Thyroid gland (tissue), 4 donors: ENCODE data around the gene NKD1. TPM values are rescaled to one million over a fixed set of nuclear protein-coding genes. Genes with fewer than 3 reads are reported as not detected.

ENCODE experiments used
- DNase-seq, 2 donors: peaks; one replicate each; pipeline ENCODE4 v3.0.0-alpha.2; 2019
- H3K27ac ChIP-seq, 3 donors: fragments of 200-600 bp; sonication (generic); 1 replicate in 2 of 3; 2 replicates in 1 of 3; pipeline ENCODE4 v1.5.1; 2016 to 2019; ENCODE audit warnings: mild to moderate bottlenecking in 1 of 3, moderate library complexity in 1 of 3
- H3K27me3 ChIP-seq: fragments of 200-600 bp; sonication (generic); one replicate; pipeline ENCODE4 v1.5.1; 2019
- H3K36me3 ChIP-seq, 2 donors: fragments of 200-600 bp; sonication (generic); one replicate each; pipeline ENCODE4 v1.5.1; 2016 to 2019
- H3K4me1 ChIP-seq, 2 donors: fragments of 200-600 bp; sonication (generic); one replicate each; pipeline ENCODE4 v1.5.1; 2017 to 2019
- H3K4me3 ChIP-seq, 3 donors: fragments of 200-600 bp; sonication (generic); replicated peaks in 1 of 3; 1 replicate in 2 of 3; 2 replicates in 1 of 3; pipeline ENCODE4 v1.5.1; 2016; ENCODE audit warnings: mild to moderate bottlenecking in 1 of 3
- H3K9me3 ChIP-seq: fragments of 200-600 bp; sonication (generic); one replicate; pipeline ENCODE4 v1.5.1; 2017
- POLR2A ChIP-seq, 2 donors: fragments of 450-650 bp; IDR thresholded peaks; one replicate each; pipeline ENCODE4 v1.6.1; 2017; ENCODE audit warnings: antibody characterized with exemption in 2 of 2, mild to moderate bottlenecking in 2 of 2, moderate library complexity in 1 of 2
- WGBS, 2 donors: methylation state at CpG; one replicate each; pipeline ENCODE4 v1.1.5; 2017; 5-methylcytosine and 5-hydroxymethylcytosine counted together
- intact Hi-C: fragments of 100-400 bp; cut with DNase I; formaldehyde crosslinking; loops from one replicate; pipeline ENCODE4 v1.15.1; 2023
- total RNA-seq, 4 donors: library from RNA; depleted of rRNA; stranded (reverse); fragments of >200 nt; gene quantifications; one replicate each; pipeline ENCODE4 v1.2.3, GENCODE V29; 2016
- TF ChIP-seq, protein P1 (sequence below), 6 experiments: fragments of 200-600 bp in 3 of 6; fragments of 450-650 bp in 3 of 6; sonication (generic) in 3 of 6; IDR thresholded peaks; one replicate each; pipeline ENCODE4 v1.5.1; 2016 to 2019; ENCODE audit warnings: antibody characterized with exemption in 6 of 6, mild to moderate bottlenecking in 2 of 6, inconsistent platforms in 1 of 6, moderate library complexity in 1 of 6

The NKD1 gene
- total RNA-seq, 4 donors from 2014 or later, result 0.63 to 13.8 (median 1.1) TPM

DNA sequence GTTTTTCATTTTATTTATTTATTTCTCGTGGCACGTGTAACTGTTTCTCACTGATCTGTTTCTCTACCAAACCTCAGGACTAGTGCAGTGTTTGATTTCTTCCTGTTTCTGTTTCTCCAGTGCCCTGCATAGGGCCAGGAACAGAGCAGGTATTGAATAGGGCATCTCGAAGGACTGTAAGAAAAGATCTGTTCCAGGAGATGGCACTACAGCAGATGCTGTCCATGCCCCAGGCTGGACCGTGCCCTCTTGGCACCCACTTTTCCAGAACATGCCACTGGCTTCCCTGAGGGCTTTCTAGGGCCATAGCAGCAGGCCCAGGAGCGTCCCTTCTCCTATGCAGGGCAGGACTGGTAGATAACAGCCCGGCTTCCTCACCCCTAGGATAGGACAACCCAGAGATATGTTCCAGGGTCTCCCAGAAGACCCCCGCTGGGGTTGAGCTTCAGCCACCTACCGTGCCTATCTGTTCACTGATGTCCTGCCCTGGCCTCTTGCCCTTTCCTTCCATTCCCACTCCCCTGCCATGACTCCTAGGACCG is 128.6 kb downstream of the NKD1 start:
- H3K9me3 ChIP-seq, result no peaks in the 10 kb centered on the region
- H3K4me3 ChIP-seq, result no peak overlapping the region
- no peaks in the 10 kb centered on the region for H3K36me3 ChIP-seq
- DNase-seq, result no peak
- 76 to 82% methylated on average over 9 of the region's 9 CpGs for WGBS, 2 donors
- TF ChIP-seq, protein P1, sequence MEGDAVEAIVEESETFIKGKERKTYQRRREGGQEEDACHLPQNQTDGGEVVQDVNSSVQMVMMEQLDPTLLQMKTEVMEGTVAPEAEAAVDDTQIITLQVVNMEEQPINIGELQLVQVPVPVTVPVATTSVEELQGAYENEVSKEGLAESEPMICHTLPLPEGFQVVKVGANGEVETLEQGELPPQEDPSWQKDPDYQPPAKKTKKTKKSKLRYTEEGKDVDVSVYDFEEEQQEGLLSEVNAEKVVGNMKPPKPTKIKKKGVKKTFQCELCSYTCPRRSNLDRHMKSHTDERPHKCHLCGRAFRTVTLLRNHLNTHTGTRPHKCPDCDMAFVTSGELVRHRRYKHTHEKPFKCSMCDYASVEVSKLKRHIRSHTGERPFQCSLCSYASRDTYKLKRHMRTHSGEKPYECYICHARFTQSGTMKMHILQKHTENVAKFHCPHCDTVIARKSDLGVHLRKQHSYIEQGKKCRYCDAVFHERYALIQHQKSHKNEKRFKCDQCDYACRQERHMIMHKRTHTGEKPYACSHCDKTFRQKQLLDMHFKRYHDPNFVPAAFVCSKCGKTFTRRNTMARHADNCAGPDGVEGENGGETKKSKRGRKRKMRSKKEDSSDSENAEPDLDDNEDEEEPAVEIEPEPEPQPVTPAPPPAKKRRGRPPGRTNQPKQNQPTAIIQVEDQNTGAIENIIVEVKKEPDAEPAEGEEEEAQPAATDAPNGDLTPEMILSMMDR (IDR thresholded peaks at IDR 0.05), result no peak
- no peak for TF ChIP-seq POLR2A (IDR thresholded peaks at IDR 0.05)
- intact Hi-C loops, result loop anchor here (10.0 kb wide), 1 partner anchor 128 kb away; no protein-coding TSS in a partner anchor
- H3K27ac ChIP-seq, result no peak overlapping the region
- no peaks in the 10 kb centered on the region for H3K4me1 ChIP-seq
- H3K27me3 ChIP-seq, result no peaks in the 10 kb centered on the region

DNA sequence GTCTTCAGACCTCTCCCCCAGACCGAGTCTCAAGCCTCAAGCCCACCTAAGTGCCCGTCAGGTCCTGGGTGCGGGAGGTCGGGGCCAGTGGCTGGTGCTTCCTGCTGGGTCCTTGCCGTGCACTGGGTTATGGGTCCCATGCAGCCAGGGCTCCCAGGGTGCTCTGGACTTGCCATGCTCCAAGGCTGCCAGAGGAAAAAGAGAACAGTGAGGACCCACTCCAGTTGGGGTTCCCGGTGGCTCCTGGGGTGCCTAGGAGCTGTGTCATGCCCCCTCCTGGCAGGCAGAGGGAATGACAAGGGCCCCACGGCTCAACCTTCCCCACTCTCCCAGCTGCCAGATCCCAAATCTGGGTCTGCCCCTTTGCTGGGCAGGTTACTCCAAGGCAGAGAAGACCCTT is 129.2 kb downstream of the NKD1 start:
- DNase-seq, result no peak
- no peaks in the 10 kb centered on the region for H3K27me3 ChIP-seq
- H3K9me3 ChIP-seq, result no peaks in the 10 kb centered on the region
- TF ChIP-seq, protein P1 (IDR thresholded peaks at IDR 0.05), result peak in 1 of 6 experiments; percentile 22
- no peak for TF ChIP-seq POLR2A (IDR thresholded peaks at IDR 0.05)
- no peaks in the 10 kb centered on the region for H3K4me1 ChIP-seq
- H3K36me3 ChIP-seq, result no peaks in the 10 kb centered on the region
- H3K4me3 ChIP-seq, result no peak overlapping the region
- intact Hi-C loops, result loop anchor here (10.0 kb wide), 1 partner anchor 127 kb away; no protein-coding TSS in a partner anchor
- H3K27ac ChIP-seq, result no peak overlapping the region
- 79 to 80% methylated on average over 7 of the region's 7 CpGs for WGBS, 2 donors

DNA sequence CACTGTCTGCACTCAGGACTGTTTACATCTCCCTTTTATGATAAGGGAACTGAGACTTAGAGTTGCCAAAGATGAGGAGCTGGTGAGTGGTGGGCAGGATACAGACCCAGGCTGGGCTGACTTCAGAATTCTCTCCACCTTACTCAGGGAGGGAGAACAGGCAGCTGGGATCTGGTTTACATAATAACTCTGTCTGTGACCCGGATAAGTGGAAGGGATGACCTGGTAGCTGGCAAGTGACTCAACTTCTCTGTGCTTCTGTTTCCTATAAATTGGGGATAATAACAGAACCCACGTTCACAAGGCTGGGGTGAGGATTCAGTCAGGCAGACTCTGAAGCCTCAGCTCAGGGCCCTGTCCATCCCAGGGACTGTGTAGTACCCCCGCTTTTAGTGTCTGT is 130.3 kb downstream of the NKD1 start:
- no peak overlapping the region for H3K27ac ChIP-seq
- intact Hi-C loops, result loop anchor here (10.0 kb wide), 1 partner anchor 126 kb away; no protein-coding TSS in a partner anchor
- TF ChIP-seq POLR2A (IDR thresholded peaks at IDR 0.05), result no peak
- TF ChIP-seq, protein P1 (IDR thresholded peaks at IDR 0.05), result no peak
- H3K4me1 ChIP-seq, result no peaks in the 10 kb centered on the region
- no peaks in the 10 kb centered on the region for H3K9me3 ChIP-seq
- H3K36me3 ChIP-seq, result no peaks in the 10 kb centered on the region
- H3K4me3 ChIP-seq, result no peak overlapping the region
- H3K27me3 ChIP-seq, result no peaks in the 10 kb centered on the region
- no peak for DNase-seq
- 71 to 76% methylated on average over 3 of the region's 3 CpGs for WGBS, 2 donors

DNA sequence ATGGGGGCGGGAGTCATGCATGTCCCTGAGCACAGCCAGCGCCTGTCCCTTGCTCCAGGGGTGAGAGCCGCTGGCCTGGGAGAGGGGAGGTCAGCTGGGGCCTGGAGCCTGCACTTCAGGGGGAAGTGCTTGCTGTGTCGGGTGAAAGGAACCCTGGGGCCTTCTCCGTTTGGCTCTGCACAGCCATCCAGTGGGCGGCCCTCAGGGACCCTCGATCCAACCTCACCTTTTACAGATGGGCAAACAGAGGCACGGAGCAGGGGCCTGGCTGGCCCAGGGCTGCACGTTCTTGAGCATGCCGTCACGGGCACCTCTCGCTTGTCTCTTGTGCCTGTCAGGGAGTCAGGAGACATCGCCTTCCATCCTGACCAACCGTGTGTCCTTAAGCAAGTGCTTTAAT is 131.1 kb downstream of the NKD1 start:
- Histone ChIP-seq H3K9me3 (no peaks in the 10 kb centered on the region), H3K27me3 (no peaks in the 10 kb centered on the region), H3K27ac (no peak overlapping the region), H3K4me3 (no peak overlapping the region), H3K36me3 (no peaks in the 10 kb centered on the region), H3K4me1 (no peaks in the 10 kb centered on the region)
- DNase-seq, result no peak
- intact Hi-C loops, result loop anchor here (10.0 kb wide), 1 partner anchor 126 kb away; no protein-coding TSS in a partner anchor
- no peak for TF ChIP-seq POLR2A (IDR thresholded peaks at IDR 0.05)
- TF ChIP-seq, protein P1 (IDR thresholded peaks at IDR 0.05), result no peak
- 81 to 89% methylated on average over 10 to 14 of the region's 14 CpGs for WGBS, 2 donors

DNA sequence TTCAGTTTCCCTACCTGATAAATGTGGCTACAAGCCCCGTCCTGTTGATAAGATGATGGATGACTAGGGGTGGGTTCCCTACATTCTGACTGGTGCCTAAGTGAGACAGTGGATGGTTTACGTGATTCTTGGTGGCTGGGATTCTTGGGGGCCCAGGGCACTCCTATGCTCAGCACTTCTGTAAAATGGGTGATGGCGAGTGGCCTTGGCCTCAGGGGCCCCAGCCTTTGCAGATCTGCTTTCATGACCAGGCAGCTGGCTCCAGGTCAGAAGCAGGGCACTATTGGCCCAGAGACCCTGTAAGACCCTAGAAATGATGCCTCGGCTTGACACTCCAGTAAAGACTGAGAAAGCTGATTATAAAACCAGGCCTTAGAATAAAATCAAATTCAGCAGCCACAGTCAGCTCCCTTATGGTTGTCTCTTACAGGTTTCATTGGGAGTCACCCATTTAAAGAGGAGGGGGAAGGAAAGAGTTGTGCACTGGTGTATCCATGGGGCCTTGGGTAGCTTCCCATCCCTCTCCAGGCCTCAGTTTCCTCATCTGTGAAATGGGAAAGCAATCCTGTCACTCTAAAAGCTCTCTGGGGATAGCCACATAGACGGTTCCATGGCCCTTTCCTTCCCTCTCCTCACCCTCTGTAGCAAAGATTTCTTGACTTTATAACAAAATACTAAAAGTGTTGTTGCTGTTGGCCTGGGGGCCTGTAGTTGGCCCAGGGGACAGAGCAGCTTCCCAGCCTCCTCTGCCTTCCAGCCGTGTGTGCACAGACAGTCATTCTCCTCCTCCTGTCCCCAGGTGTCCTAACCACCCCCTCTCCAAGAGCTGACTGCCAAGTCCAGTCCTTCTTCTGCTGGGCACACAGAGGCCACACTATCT is 131.7 kb downstream of the NKD1 start:
- Histone ChIP-seq H3K27me3 (no peaks in the 10 kb centered on the region), H3K9me3 (no peaks in the 10 kb centered on the region)
- intact Hi-C loops, result loop anchor here (10.0 kb wide), 1 partner anchor 125 kb away; no protein-coding TSS in a partner anchor

More for the DNA sequence above, 131.7 kb downstream of the NKD1 start:
- no peak for DNase-seq
- no peak overlapping the region for H3K27ac ChIP-seq
- H3K4me1 ChIP-seq, result no peaks in the 10 kb centered on the region
- H3K36me3 ChIP-seq, result no peaks in the 10 kb centered on the region
- TF ChIP-seq POLR2A (IDR thresholded peaks at IDR 0.05), result no peak
- TF ChIP-seq, protein P1 (IDR thresholded peaks at IDR 0.05), result no peak
- WGBS, 2 donors, result 84 to 92% methylated on average over 6 of the region's 6 CpGs
- no peak overlapping the region for H3K4me3 ChIP-seq
